ENCODE results near the gene IPO5. TPM values are rescaled to one million over a fixed set of nuclear protein-coding genes. Genes with fewer than 3 reads are reported as not detected.
"Not testable (repeated sequence)": the region's sequence is repeated elsewhere in the genome, so short reads cannot be mapped to it uniquely, and the experiment has no call there.

IPO5 gene
- total RNA-seq, 1 donor from 2014 or later: 82.2 TPM

DNA sequence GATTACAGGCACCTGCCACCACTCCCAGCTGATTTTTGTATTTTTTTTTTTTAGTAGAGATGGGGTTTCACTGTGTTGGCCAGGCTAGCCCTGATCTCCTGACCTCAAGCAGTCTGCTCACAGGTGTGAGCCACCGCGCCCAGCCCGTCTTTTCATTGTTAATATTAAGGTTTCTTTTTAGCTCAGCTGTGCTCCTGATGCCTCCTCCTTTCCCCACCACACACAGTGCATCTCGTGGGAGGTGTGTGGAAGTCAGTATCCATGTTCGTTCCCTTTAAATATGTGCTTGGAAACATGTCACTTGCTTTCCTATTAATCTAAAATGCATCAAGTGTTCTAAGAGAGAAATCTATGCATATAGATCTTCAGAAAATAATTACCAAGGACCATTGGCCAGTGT is 53.5 kb downstream of the IPO5 start:
- no peak for DNase-seq (ENCODE audit: extremely low read depth, low read depth, low spot score)

DNA sequence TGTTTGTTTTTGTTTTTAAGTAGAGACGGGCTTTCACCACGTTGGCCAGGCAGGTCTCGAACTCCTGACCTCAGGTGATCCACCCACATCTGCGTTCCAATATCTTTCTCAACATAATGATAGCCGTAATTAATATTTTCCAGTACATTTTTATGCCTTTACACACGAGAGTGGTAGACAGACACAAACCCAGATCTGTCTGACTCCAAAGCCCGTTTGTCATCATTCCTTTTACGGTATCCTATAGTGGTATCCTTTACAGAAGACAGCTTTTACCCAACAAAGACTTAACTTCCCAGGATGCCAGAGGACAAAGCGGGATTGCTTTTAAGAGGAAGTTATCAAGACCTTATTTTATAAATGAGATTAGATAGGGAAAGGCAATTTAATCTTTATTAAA is 59.8 kb downstream of the IPO5 start:
- DNase-seq (ENCODE audit: extremely low read depth, low read depth, low spot score): no peak

DNA sequence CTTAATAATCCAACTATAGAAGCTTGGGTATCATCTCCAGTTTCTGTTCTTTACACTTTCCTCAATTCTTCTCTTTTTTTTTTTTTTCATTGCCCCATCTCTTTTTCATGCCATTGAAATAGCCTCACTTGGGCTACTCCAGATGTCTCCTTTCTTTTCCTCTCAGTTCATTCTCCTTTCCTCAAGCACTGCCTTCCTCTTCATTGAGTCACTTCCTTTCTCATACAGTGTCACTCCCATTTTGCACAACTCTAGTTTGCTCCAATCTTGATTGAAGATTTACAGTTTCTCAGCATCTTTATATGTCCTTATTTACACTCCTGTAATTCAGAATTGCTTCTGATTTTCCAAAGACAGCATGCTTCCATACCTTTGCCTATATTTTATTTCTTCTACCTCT is 61.3 kb downstream of the IPO5 start:
- DNase-seq (ENCODE audit: extremely low read depth, low read depth, low spot score): peak; percentile 20

DNA sequence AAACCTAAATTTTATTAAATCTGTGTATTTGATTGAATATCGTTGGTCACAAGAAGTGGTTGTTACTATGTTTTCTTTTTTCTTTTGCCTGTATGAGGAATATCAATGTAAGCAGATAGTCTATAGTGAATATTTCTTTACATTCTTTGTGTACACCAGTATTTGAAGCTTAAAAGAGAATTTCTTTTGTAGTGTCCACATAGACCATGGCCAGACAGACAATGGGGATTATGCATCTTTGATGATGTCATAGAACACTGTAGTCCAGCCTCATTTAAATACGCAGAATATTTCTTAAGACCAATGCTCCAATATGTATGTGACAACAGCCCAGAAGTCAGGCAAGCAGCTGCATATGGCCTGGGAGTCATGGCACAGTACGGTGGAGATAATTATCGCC is 64.8 kb downstream of the IPO5 start:
- DNase-seq (ENCODE audit: extremely low read depth, low read depth, low spot score): no peak

- no peak for DNase-seq (ENCODE audit: extremely low read depth, low read depth, low spot score)
Measured at GRCh38 chr13:98019186-98019585, 65.7 kb downstream of the IPO5 start.

DNA sequence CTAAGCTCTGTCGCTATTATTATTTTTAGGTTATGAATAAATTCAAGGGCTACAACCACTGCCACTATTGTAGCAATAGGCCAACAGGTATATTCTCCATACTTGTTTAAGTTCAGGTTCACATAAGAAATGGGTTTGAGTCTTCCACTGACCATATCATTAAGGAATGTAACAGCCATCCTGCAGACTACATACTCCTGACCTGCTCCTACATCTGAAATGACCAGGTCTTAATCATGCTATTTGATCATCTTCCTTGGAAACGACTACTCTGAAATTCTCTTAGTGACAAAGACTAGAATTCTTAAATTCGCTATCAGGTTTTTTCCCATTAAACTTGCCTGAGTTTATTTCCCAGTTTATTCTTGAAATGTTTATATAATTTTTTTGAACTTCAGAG is 66.8 kb downstream of the IPO5 start:
- DNase-seq (ENCODE audit: extremely low read depth, low read depth, low spot score): no peak

- no peak for DNase-seq (ENCODE audit: extremely low read depth, low read depth, low spot score)
Measured at GRCh38 chr13:98022210-98022609, 68.7 kb downstream of the IPO5 start.

DNA sequence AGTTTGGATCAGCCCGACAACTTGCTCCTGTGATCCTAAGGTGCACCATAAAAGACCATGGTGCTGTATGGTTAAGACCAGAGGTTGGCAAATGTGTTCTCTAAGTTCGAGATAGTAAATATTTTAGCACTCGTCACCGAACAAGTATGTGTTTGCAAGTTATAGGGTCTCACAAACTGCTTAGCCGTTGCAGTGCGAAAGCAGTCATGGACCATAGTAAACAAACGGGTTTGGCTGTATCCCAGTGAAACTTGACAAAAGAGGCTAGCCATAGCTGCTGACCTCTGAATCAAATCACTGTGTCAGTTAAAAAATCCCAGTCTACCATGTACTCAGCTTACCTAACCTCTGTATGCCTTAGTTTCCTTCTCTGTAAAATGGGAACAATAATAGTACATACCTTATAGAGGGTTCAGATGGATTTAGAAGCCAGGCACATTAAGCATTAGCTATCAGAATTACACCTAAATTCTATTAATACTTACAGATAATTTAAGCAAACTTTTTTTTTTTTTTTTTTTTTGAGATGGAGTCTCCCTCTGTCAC is 72.1 kb downstream of the IPO5 start:
- DNase-seq (ENCODE audit: extremely low read depth, low read depth, low spot score): no peak

DNA sequence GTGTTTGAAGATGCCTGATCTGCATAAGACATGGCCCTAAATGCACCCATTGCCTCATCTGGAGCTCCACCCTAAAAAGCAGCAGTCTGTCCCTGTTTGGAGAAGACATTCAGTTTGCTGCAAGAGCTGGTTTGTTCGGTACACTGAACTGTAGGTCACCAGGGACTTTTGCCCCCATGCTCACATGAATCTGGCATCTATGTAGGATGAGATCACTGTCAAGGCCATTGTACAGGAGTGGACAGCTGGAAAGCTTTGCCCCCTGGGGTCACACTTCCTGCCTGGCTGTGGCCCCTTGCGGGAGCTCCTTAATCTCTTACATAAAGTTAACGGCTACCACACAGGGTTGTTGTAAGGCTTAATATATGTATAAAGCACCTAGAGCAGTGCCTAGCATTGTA is 73.0 kb downstream of the IPO5 start:
- no peak for DNase-seq (ENCODE audit: extremely low read depth, low read depth, low spot score)

- DNase-seq (ENCODE audit: extremely low read depth, low read depth, low spot score): no peak
Measured at GRCh38 chr13:98032168-98032567, 78.7 kb downstream of the IPO5 start.

- DNase-seq (ENCODE audit: extremely low read depth, low read depth, low spot score): no peak
Measured at GRCh38 chr13:98033277-98034247, 80.1 kb downstream of the IPO5 start.

DNA sequence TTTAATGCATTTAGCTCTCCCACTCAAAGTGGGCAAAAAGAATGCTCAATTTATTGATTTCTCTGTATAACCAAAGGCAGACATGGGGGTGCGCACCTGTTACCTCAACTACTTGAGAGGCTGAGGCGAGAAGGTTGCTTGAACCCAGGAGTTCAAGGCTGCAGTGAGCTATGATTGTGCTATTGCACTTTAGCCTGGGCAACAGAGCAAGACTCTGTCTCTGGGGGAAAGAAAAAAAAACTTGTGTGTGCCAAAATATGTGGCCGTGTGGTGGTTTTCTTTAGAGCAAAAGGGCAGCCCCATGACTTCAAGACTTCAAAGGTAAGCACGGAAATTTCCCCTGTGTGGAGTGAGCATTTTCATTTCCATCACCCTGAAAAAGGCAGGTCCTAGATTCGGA is 81.9 kb downstream of the IPO5 start:
- DNase-seq (ENCODE audit: extremely low read depth, low read depth, low spot score): no peak

GRCh38 chr13:98036564-98037302 is 83.3 kb downstream of the IPO5 start:
- DNase-seq (ENCODE audit: extremely low read depth, low read depth, low spot score): not testable (repeated sequence)

GRCh38 chr13:98039261-98039660 is 85.8 kb downstream of the IPO5 start:
- DNase-seq (ENCODE audit: extremely low read depth, low read depth, low spot score): no peak

GRCh38 chr13:98039964-98040363 is 86.5 kb downstream of the IPO5 start:
- DNase-seq (ENCODE audit: extremely low read depth, low read depth, low spot score): no peak

DNA sequence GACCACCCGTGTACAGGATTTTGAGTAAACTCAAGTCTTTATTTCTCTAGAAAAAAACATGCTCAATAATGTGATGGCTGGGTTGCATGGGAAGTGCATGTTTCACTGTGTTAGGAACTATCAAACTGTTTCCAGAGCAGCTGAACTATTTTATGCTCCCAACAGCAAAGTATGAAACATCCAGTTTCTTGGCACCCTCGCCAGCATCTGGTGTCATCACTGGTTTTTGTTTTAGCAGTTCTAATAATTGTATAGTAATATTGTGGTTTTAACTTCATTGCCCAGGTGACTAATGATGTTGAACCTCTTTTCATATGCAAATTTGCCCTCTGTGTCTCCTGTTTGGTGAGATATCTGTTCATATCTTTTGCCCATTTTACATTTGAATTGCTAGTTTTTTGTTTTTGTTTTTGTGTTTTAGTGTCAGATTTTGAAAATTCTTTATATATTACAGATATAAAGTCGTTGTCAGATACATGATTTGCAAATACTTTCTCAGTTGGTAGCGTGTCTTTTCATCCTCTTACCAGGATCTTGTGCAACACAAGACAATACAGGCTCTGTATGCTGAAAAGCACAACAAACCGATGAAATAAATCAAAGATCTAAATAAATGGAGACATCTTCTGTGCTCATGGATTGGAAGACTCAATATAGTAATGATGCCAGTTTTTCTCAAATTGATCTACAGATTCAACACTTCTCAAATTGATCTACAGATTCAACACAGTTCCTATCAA is 87.8 kb downstream of the IPO5 start:
- no peak for DNase-seq (ENCODE audit: extremely low read depth, low read depth, low spot score)

DNA sequence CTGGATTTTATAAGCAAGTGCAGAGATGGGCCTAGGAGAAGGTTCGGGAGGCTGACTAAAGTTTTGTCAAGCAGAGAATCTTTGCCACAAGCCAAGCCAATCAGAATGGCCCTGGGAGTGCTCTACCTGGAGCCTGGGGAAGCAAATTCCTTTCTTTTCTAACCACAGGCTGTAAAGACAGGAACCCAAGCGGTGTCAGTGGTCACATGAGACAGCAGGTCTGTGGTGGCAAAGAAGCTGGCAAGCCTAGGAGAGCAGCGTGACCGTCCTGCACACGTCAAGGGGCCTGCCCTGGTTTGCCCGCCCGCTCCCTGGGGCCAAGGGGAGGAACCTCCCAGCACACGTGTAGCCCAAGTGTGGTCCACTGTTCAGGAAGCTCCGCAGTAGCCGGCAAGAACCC is 90.8 kb downstream of the IPO5 start:
- no peak for DNase-seq (ENCODE audit: extremely low read depth, low read depth, low spot score)

DNA sequence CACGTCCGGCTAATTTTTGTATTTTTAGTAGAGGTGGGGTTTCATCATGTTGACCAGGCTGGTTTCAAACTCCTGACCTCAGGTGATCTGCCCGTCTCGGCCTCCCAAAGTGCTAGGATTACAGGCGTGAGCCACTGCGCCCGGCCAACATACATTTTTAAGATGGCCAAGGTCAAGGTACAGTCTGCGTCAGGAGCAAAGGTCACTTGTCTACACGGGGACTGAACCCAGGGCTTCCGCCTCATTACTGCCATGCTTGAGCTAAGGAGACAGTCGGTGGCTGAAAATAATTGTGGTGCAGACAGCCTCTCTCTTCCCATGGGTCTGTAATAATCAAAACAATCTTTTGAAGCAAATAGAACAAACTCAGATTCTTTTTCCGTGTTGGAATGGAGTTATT is 94.3 kb downstream of the IPO5 start:
- not testable (repeated sequence) for DNase-seq (ENCODE audit: extremely low read depth, low read depth, low spot score)

GRCh38 chr13:98048265-98048664 is 94.8 kb downstream of the IPO5 start:
- no peak for DNase-seq (ENCODE audit: extremely low read depth, low read depth, low spot score)

DNA sequence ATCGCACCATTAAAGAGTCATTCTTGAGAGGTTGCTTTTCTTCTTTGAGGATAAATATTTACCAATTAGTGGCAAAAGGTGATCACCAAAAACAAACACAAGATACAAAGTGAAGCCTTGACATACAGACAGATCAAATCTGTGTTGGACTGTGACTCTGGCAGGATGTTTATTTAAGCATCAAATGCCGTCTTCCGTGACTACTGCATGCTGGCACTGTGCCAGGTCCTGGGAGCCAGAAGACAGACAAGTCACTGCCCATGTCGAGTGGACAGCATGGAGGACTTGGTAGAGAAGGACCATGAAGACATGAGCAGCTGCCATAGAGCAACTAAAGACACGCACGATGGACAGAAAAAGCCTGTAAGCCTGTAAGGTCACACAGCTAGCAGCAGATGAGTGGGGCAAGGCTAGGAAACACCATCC is 96.6 kb downstream of the IPO5 start:
- no peak for DNase-seq (ENCODE audit: extremely low read depth, low read depth, low spot score)

GRCh38 chr13:98052412-98052811 is 98.9 kb downstream of the IPO5 start:
- DNase-seq (ENCODE audit: extremely low read depth, low read depth, low spot score): no peak

Data from glomerular endothelial cell (primary cell).